ENCODE data around the gene SLC31A1.

SLC31A1 gene

DNA sequence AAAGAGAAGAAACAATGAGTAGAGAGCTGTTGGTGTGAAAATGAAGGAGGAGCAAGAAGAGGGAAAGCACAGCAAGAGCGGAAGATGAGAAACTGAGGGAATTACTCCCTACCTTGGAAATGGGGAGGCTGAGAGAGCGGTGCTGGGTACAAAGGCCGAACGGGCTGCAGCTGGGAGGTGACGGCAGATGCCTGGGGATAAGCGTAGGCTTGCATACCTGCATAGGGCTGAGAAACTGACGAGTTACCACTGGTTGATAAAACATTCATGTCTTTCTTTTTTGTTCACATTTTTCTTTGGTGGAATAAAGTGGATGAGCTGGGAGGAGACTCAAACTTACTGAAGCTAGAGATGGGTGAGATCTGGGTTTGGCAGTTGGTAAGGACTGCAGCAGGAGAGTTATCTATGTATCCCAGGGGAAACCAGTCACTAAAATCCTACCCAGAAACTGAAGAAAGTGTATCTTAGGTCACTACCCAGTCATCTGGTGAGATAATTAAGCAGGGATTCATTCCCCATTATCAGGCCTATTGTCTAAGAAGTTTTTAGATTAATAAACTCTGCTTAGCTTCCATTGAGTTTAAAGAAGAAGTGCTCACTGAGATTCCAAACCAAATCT is 35.1 kb upstream of the SLC31A1 start:
- TF ChIP-seq, protein P1, sequence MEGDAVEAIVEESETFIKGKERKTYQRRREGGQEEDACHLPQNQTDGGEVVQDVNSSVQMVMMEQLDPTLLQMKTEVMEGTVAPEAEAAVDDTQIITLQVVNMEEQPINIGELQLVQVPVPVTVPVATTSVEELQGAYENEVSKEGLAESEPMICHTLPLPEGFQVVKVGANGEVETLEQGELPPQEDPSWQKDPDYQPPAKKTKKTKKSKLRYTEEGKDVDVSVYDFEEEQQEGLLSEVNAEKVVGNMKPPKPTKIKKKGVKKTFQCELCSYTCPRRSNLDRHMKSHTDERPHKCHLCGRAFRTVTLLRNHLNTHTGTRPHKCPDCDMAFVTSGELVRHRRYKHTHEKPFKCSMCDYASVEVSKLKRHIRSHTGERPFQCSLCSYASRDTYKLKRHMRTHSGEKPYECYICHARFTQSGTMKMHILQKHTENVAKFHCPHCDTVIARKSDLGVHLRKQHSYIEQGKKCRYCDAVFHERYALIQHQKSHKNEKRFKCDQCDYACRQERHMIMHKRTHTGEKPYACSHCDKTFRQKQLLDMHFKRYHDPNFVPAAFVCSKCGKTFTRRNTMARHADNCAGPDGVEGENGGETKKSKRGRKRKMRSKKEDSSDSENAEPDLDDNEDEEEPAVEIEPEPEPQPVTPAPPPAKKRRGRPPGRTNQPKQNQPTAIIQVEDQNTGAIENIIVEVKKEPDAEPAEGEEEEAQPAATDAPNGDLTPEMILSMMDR (IDR thresholded peaks at IDR 0.05; ENCODE audit: insufficient read depth, low read length, poor library complexity, severe bottlenecking), result no peak
- Histone ChIP-seq H3K27me3 (replicated peaks; ENCODE audit: control insufficient read depth, insufficient read depth, low read length) (no peaks in the 10 kb centered on the region), H3K4me3 (replicated peaks; ENCODE audit: low read depth, low read length) (no peak overlapping the region), H3K36me3 (ENCODE audit: control insufficient read depth, insufficient read depth, low read length) (peaks cover 15% of the 10 kb centered on the region)
- no peak for DNase-seq (ENCODE audit: extremely low read depth, insufficient read length)

DNA sequence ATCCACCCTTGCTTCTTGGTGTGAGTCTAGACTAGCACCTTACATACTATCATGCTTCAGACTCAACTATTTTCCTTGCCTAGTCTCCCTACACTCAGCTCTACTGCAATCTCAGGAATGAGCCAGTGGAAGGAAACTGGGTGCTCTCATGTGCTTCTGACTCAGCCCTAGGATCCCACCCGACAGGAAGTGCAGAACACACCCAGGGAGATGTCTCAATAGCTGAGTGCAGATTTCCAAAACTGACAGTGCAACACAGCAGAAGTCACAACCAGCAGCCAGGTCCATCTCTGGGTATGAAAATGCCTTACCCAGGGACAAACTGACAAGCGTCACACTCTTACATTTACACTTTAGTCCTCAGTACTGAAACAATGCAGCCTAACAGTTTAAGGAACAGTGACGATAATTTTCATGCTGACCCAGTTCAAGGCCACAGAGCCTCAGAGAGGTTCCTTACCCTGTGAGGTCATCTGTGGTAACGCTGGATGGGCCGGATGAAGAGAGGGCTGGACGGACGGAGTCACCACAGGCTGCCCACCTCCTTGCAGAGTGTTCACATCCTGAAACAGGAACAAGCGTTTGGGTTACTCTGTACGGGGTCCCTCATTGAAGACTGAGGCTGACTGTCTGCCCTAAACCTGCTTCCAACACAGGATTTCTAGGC is 33.3 kb upstream of the SLC31A1 start:
- TF ChIP-seq, protein P1 (IDR thresholded peaks at IDR 0.05; ENCODE audit: insufficient read depth, low read length, poor library complexity, severe bottlenecking), result no peak
- Histone ChIP-seq H3K36me3 (ENCODE audit: control insufficient read depth, insufficient read depth, low read length) (peaks cover 14% of the 10 kb centered on the region), H3K4me3 (replicated peaks; ENCODE audit: low read depth, low read length) (no peak overlapping the region), H3K27me3 (replicated peaks; ENCODE audit: control insufficient read depth, insufficient read depth, low read length) (no peaks in the 10 kb centered on the region)
- no peak for DNase-seq (ENCODE audit: extremely low read depth, insufficient read length)

DNA sequence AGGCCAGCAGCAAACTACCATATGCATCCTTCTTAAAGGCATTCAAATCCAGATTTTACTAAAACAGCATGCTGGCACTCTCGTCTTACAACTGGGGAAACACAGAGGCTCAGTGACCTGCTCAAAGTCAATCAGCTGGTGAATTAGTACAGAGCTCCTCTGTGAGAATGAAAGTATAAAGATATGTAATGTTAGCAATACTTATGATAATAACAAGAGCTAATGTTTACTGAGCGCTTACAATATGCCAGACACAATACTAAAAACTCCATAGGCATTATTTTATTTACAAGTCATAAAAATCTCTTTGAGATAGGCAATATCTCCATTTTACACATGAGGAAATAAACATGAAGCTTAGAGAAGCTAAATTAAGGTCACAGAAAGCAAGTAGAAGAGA is 28.9 kb upstream of the SLC31A1 start:
- H3K36me3 ChIP-seq (ENCODE audit: control insufficient read depth, insufficient read depth, low read length), result peaks cover 11% of the 10 kb centered on the region
- no peak for DNase-seq (ENCODE audit: extremely low read depth, insufficient read length)
- H3K27me3 ChIP-seq (replicated peaks; ENCODE audit: control insufficient read depth, insufficient read depth, low read length), result no peaks in the 10 kb centered on the region
- TF ChIP-seq, protein P1 (IDR thresholded peaks at IDR 0.05; ENCODE audit: insufficient read depth, low read length, poor library complexity, severe bottlenecking), result no peak
- no peak overlapping the region for H3K4me3 ChIP-seq (replicated peaks; ENCODE audit: low read depth, low read length)

DNA sequence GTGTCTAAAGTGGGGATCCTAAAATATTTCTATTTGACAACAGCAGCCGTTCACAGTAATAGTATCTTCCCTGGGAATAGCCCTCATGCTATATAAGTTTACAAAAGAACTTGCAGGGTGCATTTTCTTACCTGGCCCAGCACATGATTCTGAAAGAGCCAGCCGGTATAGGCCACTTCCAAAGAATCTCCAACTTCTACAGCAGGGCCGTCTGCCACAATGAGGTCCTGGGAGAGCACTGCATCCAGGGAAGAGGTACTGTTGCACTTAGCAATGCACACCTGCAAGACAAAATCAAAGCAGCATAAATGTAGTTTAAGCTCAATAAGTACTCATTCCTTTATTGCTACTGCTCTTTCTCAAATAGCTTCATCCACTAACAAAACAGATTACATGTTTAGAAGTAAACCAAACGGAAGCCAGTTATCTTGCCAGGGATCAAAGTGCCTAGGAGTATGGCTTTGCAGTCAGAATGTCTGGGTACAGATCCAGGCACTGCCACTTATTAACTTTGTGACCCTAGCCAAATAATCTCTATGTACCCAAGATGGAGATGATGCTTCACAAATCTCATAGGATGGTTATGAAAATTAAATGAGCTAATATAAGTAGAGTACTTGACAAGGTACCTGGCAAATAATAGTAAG is 21.5 kb upstream of the SLC31A1 start:
- TF ChIP-seq, protein P1 (IDR thresholded peaks at IDR 0.05; ENCODE audit: insufficient read depth, low read length, poor library complexity, severe bottlenecking), result no peak
- Histone ChIP-seq H3K36me3 (ENCODE audit: control insufficient read depth, insufficient read depth, low read length) (peaks cover 3% of the 10 kb centered on the region; the same call in 1 of the 2 replicates), H3K27me3 (replicated peaks; ENCODE audit: control insufficient read depth, insufficient read depth, low read length) (no peaks in the 10 kb centered on the region), H3K4me3 (replicated peaks; ENCODE audit: low read depth, low read length) (no peak overlapping the region)
- no peak for DNase-seq (ENCODE audit: extremely low read depth, insufficient read length)

DNA sequence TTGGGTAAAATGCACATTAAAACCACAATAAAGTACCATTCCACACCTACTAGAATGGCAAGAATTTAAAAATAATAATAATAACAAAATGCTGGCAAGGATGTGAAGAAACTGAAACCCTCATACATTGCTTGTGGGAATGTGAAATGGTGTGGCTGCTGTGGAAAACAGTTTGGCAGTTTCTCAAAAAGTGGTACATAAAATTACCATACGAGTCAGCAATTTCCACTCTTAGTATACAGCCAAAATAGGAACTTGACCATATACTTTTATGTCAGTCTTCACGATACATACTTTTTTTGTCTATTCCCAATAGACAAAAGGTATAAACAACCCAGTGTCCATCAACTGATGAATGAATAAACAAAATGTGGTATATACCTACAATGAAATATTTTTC is 15.9 kb upstream of the SLC31A1 start:
- Histone ChIP-seq H3K27me3 (replicated peaks; ENCODE audit: control insufficient read depth, insufficient read depth, low read length) (no peaks in the 10 kb centered on the region), H3K36me3 (ENCODE audit: control insufficient read depth, insufficient read depth, low read length) (peaks cover 4% of the 10 kb centered on the region), H3K4me3 (replicated peaks; ENCODE audit: low read depth, low read length) (no peak overlapping the region)
- DNase-seq (ENCODE audit: extremely low read depth, insufficient read length), result no peak
- TF ChIP-seq, protein P1 (IDR thresholded peaks at IDR 0.05; ENCODE audit: insufficient read depth, low read length, poor library complexity, severe bottlenecking), result no peak

Data from GM06990 (cell line).